ENCODE measurements around the gene SLC47A1. TPM values are rescaled to one million over a fixed set of nuclear protein-coding genes. Genes with fewer than 3 reads are reported as not detected.
"Not testable (repeated sequence)": the region's sequence is repeated elsewhere in the genome, so short reads cannot be mapped to it uniquely, and the experiment has no call there.

SLC47A1 gene
- total RNA-seq, 1 donor from 2014 or later, result 3.1 TPM

DNA sequence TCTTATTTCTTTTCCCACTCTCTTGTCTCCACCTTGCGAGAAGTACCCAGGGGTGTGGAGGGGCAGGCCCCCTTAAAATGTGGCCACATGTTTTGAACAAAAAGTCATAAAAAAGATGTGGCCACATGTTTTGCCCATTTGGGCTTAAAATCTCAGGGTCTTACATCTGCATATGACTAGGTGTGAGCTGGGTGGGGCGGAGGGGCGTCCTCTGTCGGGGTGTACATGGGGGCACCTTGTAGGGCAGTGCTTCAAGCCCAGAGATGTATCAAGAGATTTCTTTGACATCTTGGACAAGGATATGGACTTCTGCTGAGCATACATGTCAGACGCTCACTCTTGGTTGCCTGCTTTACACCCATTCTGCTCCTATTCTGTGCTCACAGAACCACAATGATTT, 13.0 kb upstream of the SLC47A1 start:
- no peak for DNase-seq

DNA sequence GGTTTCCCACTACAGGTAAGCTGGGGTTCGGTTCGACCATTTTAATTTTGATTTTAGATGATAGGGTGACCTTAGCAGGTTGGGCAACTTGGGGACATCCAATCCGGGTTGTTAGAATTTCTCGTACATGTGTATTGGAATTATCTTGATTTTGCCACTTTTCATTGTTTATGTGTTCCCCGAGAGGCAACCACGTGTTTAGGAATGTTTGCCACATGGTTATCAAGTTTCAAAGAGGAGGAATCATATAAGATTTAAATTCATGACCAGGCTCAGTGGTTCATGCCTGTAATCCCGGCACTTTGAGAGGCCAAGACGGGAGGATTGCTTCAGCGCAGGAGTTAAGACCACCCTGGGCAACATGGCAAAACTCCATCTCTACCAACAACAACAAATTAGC, 10.0 kb upstream of the SLC47A1 start:
- DNase-seq, result no peak

DNA sequence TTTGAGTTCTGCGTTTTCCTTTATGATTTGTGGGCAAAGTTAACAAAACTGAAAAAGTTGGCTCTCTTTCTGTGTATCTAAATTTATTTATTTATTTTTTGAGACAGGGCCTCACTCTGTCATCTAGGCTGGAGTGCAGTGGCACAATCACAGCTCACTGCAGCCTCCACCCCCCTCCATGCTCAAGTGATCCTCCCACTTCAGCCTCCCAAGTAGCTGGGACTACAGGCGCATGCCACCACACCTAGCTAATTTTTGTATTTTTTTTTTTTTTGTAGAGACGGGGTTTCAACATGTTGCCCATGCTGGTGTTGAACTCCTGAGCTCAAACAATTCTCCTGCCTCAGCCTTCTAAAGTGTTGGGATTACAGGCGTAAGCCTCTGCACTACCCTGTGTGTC, 6.7 kb upstream of the SLC47A1 start:
- DNase-seq, result not testable (repeated sequence)

DNA sequence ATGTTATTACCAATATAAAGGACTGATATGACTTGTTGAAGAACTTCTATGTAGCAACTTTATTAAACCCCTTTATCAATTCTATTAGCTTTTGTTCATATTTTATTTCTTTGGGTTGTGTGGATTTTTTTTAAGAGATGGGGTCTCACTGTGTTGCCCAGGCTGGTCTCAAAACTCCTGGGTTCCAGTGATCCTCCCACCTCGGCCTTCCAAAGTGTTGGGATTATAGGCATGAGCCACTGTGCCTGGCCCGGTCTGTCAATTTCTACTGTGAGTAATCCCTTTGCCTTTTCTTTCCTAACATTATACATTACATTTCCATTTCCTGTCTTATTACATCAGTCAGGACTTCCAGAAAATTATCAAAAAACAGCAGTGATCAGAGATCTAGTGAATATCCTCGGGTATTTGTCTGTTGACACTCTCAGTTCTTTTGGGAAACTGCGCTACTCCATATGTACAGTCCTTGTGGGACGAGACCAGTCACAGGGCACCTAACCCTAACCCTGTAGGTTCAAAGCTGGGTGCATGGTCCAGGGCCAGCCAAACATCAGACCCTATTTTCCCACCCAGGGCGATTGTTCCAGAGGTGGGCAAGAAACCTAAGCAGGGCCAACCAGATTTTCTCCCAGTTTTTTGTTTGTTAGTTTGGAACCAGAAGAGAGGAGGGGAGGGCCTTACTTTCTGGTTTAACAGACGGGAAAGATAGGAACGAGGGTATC, 1.7 kb upstream of the SLC47A1 start:
- no peak for DNase-seq

DNA sequence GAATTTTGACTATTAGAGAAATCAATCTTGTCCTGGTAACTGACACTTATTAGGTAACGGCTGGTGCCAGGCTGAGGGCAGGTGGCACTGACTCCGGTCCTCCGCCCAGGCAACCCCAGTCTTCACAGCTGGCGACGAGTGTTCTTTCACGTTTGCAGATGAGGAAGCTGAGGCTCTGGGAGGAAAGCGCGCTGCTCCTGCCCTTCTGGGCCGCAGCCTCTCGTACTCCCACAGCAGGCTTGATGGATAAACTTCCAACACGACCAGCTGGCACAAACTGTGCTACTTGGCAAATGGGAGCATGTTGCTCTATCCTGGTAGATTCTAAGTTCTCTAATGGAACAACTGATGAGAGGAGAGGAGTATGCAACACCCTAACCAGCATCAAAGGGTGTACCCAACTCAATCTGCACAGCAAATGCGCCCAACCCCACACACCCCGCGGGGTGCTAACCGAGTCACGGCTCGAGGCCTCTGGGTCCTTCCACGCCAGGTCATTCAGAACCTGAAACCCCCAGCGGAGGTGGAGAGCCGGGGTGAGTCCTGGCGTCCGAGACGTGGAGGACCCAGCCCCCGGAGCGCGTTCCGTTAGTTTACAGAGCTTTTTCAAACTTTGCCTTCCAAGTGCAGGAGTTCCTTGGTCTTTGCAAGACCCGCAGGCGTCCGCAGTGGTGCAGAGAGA, 477 bp upstream of the SLC47A1 start:
- DNase-seq, result no peak

DNA sequence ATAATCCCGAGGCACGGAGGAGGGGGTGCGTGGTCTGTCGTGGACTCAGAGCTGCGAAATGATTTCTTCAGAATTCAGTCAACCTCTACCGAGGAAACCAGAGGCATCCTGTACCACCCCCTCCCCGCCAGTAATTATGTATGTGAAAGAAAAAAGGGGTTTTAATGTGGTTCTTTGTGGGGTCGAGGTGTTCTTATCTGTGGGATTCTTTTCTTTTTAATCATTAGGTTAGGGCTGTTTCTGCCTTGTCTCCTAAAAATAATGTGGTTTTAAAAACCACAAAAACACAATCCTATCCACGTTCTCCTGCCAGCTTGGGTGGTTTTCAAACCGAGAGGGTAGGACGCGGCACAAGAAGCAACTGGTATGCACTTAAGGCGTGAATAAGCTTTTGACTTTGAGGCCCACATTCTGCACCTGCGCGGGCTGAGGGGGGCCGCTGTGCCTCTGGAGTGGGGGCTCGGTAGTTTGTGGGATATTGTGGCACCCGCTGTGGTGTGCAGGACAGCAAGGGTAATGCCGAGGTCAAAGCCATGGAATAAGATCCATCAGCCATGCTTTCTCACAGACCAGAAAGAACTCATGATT, 1.0 kb downstream of the SLC47A1 start:
- DNase-seq, result no peak

DNA sequence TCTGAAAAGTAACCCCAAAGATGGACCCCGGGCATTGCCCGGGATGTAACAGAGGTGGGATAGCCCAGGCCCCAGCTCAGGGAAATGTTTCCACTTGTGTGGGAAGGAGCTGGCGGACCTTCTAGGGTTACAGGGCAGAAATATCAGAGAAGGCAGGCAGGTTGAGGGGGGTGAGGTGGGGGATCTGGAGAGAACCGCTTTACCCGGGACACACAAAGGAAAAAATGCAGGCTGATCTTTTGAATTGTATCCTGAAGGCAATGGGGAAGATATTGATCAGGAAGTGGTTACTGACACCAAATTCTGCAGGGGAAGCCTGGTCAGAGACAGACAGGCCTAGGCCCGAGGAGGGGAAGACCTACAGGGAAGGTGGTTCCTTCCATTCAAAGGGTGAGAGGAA, 3.5 kb downstream of the SLC47A1 start:
- DNase-seq, result no peak

DNA sequence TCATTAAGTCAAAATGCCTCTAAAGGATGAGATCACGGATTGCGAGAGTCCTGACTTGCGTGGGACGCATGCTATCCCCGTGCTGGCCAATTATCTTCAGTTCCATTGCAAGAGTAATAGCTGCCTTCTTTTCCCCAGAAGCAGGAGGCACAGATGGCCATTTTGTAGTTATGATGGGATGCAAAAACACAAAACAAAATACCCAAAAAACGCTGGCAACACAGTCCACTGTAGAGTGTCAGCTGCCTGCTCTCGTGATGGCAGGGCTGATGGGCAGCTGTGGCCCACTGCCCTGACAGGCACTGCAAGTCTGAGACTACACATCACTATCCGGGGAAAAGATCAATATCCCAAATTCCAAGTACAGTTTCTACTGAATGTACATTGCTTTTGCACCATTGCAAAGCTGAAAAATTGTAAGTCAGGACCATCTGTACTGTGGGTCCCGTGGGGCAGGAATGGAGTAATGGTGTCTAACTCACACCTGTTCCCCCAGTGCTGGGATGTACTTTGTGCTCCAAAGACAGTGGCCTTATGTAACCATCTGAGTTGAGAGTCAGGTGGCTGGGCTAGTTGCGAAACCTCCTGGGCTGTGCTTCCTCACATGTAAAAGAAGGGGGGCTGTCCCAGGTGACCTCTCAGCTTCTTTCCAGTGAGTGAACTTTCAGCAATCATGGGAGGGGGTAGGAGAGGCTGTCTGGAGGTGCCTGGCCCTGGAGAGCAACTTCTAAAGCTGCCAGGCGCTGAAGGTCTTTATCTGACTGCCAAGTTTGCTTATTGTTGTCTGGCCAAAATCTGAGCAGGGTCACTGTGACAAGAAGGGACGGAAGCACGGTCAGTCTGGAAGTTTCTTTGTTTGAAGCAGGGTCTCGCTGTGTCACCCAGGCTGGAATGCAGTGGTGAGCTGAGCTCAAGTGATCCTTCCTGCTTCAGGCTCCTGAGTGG, 4.7 kb downstream of the SLC47A1 start:
- DNase-seq, result no peak

DNA sequence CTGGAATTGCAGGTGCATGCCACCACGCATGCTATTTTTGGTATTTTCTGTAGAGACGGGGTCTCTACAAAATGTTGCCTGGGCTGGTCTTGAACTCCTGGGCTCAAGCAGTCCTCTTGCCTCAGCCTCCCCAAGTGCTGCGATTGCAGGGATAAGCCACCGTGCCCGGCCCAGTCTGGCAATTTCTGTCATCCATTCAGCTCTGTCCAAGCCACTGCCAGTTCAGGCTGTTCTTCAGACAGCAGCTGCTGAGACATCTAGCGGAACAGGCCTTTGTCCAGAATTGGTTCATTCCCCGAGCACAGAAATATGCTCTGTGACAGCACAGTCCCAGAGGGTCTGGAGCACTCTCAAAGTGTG, 5.4 kb downstream of the SLC47A1 start:
- DNase-seq, result peak; percentile 11

DNA sequence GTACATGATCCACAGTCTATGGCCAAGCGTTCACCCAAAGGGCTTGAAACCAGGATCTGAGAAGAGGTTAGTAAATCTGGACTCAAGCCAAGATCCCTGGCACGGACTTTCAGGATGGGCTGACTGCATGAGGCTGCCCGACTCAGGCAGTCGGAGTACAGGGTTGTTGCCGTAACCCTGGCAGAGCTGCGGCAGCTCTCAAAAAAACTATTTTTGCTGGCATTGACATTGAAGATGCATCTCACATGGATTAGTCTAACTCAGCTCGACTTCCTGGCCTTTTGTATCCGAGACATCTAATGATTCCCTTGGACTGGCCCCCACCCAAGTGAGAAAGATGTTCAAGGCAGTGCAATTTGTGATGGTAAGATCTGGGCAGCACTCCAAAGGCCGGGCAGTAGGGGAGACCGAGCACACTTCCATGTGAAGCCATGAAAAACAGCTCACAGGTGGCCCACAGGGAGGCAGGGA, 6.2 kb downstream of the SLC47A1 start:
- DNase-seq, result no peak

DNA sequence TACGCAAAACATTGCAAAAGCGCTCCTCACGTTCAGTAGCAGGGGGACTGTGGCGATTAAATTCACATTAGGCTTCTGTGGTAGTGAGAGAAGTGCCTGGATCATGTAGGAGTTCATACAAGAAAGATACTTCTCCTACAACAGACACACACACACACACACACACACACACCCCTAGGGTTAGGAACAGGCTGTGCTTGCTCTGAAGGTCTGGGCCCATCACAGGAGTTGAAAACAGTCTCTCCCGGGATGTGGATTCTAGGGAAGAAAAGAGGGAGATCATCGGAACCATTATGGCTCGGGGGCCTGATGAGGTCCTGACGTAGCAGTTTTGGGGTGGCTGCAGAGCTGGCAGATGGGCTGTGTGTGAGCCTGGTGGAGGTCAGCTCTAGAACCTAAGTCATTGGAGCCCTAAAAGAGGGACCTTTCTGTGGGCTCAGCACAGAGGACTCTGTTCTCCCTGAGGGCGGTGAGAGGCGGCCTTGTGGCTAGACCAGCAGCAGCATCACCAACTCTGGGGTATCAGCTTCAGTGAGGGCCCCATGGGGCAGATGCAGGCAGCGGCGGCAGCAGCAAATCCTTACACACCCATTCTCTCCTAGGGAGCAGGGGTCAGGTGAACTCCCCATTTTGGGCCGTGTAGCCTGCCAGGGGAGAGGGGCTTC, 7.2 kb downstream of the SLC47A1 start:
- DNase-seq, result no peak

DNA sequence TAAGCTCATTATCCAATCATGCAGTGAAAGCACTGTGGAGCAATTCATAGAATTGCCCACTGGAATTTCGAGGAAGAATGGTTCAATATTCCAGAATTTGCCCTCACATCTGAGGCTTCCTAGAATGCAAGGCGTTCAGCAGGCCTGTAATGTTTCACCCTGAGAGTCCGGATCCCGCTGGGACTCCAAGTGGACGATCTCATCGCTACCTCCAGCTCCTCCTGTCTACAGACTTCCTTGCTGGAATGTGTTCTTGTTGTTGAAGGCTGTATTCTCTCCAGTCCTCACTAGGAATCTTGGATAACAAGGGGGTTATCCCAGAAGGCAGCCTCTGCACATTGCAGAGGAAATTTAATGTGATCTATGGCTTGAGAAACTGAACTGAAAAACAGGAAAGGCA, 7.8 kb downstream of the SLC47A1 start:
- DNase-seq, result no peak

DNA sequence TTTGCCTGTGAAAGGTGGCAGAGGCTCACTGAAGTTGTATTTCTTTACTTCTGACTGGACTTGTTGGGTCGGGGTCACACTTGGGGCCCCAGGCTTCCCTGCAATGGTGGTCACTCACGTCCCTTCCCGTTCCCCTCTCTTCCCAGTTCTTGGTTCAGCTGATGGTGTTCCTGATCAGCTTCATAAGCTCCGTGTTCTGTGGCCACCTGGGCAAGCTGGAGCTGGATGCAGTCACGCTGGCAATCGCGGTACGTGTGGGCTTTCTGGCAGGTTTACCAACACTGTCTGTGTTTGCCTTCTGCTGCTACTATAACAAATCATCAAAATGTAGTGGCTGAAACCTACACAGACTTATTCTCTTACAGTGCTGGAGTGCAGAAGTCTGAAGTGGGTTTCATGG, 8.6 kb downstream of the SLC47A1 start:
- no peak for DNase-seq

DNA sequence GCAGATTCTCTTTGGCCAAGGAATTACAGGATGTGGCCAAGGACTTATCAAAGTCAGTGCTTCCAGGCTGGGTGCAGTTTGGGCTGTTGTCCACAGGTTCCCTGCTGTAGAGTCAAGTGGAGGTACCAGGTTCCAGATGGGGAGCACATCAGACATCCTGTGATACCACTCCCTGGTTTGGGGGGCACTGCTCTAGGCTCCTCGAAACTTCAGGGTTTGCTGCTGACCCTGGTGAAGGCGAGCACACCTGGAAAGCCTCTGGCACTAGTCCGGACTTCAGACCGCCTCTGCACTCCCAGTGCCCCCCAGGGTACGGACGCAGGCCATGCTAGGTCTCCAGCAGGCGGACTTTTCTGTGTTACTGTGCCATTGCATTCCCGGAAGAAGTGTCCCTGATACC, 10.7 kb downstream of the SLC47A1 start:
- no peak for DNase-seq

DNA sequence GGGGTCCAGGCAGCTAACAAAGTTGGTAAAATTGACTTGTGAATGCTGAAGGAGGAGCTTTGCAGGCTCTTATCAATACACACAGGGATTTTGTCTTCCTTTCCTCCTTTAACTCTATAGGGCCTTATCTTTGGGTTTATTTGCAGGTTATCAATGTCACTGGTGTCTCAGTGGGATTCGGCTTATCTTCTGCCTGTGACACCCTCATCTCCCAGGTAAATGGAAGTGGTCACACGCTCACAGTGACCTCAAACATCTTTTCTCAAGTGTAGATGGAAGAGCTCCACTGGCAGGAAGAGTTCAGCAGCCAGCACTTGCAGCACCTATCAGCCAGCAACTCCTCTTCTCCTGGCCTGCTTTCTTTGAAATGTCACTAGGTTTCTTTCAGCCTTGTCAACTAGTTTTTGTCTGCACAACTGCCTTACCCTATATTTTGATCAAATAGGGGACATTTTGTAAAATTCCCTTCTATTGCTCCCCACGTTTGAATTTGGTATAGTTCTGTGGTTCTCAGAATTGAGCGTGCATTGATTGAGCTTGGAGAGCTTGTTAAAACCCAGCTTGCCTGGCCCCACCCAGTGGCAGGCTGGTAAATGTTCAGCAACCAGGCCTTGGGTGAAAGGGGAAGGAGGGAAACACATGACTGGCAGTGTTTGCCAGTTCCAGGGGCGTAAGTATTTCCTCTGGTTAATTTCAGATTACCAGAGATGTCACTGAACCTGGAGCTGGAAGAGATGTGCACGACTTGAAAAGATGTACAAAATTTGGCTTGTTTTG, 12.8 kb downstream of the SLC47A1 start:
- no peak for DNase-seq

DNA sequence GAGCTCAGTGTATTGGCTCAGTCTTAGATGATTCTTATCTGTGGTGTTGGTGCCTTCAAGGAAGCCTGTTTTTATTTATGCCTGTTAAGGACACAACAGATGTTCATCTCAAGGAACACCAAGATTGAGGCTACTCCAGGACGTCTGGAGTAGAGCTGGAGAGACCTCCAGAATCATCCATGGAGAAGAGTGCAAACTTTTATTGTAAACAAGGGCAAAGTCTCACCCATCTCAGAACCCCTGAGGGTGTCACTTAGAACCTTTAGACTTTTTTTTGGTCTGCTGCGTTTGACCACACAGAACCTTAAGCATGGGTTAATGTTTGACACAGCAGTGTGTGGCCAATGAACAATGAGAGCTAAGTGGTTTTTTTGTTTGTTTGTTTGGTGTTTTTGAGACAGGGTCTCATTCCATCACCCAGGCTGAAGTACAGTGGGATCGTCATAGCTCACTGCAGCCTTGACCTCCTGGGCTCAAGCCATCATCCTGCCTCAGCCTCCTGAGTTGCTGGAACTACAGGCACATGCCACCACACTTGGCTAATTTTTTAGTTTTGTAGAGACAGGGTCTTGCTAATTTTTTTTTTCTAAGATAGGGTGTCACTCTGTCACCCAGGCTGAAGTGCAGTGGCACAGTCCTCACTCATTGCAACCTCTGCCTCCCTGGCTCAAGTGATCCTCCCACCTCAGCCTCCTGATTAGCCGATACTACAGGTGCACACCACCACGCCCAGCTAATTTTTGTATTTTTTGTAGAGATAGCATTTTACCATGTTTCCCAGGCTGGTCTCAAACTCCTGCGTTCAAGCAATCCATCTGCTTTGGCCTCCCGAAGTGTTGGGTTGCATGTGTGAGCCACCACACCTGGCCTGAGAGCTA, 16.3 kb downstream of the SLC47A1 start:
- no peak for DNase-seq

DNA sequence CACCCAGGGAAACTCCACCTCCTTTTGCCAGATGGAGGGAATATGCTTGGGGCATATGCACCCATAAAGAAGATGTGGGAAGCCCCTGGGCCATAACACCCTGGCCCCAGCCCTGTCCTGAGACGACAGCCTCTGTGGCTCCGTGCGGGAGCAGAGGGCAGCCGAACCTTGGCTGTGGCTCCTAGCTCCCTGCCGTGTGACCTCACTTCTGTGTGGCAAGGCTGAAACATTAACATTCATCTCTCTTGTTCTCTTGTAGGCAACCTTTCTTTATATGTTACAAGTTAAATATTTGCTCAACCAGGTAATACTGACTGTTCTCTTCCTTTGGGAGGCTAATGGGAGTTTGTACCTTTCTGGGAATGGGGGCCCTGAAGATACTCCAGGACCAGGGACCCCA, 17.5 kb downstream of the SLC47A1 start:
- DNase-seq, result no peak

DNA sequence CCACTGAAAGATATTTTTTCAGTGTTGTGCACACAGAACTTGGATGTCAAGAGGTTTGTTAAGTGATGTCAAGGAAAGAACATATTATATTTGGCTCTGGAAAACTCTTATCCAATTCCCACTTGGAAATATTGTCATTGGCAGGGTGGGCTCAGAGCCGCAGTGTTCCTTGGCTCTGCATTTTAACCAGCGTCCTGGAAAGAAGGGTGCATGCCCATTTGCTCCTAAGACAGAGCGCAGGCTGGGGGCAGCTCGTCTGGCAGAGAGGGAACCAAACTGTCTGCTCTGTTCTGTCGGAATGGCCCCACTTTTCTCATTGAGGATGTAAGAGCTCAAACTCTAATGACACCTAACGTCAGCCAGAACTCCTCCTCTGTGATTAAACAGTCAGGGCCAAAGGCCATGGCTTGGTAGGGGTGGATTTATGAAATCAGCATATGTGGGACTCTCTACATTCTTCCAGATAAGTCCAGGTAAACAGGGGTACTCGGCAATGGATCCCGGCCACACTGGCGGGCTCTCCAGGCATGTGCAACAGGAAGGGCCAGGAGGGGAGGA, 18.0 kb downstream of the SLC47A1 start:
- DNase-seq, result no peak

DNA sequence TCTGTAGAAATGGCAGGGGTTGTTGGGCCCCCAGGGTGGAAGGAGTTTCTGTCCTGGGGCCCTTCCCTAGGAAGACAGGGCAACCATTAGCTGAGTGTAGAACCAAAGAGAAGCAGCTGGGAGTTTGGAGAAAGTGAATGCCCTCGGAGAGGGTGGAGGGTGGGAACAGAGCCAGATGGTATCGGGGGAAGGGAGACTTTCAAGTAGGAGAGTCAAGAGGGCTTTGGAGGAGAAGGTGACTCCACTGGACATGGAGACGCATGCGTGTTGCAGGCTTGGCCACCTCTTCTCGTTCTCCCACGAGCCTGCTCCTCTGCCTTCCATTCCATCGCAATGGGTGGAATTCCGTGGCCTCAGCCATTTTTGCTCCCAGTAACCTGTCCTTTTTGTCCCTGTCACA, 19.4 kb downstream of the SLC47A1 start:
- DNase-seq, result no peak

DNA sequence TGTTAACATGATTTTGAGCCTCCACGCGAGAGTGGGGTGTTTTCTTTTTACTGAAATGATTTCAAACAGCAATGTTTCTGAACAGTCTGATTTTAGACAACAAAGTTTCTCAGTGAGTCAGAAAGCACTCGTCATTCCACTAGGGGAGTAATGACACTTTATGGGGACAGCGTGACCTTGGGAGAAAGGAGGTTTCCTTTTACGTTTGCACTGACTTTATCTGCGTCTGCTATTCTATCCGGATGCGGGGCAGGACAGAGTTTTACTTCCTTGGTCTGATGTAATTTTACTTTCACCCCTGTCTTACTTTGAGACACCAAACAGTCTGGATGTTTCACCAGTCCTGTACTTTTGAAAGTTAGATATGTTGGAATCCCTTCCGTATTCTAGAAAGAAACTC, 20.7 kb downstream of the SLC47A1 start:
- no peak for DNase-seq

Measured in occipital lobe (tissue), 2 donors.